Stimulated activated CD4-positive, alpha-beta T cell treated with anti-CD3 and anti-CD28 coated beads, Interleukin-4, amount 100 ng/mL, for 48 hours (primary cell): ENCODE data around the gene ARHGAP26.
A peak's percentile ranks its signal among the peaks of the same experiment; 100 is the strongest.

ENCODE experiments used
- DNase-seq, 2 donors: peaks; one replicate each; pipeline ENCODE4 v3.0.0-alpha.2; 2020; ENCODE audit warnings: low read depth in 2 of 2

Gene ARHGAP26

DNA sequence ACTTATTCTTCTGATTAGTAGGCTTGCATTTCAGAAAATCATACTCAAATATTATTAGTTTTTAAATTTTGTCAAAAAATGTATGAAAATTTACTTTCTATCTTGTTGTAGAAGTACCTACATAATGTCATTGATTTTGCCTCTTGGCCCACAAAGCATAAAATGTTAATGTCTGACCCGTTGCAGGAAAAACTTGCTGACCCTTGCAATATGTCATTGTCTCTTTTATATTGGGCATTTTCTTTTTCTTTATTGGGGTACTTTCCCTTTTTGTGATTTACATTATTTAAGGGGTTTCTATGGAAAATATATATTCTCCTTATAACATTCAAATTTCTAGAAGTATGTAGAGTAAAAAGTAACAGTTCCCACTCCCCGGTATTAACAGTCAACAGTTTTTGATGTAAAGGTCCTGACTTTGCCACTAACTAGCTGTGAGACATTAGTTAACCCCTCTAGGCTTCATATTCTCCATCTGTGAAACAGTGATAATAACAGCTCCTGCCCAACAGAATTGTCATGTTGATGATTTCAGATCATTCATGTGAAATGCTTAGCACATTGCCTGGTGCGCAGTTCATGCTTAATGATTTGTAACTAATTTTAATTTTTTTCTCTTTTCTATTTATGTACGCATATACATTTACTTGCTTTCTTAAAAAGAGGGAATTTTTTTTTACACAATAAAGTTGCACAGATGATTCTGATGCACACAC is 243.2 kb downstream of the ARHGAP26 start:
- no peak for DNase-seq

DNA sequence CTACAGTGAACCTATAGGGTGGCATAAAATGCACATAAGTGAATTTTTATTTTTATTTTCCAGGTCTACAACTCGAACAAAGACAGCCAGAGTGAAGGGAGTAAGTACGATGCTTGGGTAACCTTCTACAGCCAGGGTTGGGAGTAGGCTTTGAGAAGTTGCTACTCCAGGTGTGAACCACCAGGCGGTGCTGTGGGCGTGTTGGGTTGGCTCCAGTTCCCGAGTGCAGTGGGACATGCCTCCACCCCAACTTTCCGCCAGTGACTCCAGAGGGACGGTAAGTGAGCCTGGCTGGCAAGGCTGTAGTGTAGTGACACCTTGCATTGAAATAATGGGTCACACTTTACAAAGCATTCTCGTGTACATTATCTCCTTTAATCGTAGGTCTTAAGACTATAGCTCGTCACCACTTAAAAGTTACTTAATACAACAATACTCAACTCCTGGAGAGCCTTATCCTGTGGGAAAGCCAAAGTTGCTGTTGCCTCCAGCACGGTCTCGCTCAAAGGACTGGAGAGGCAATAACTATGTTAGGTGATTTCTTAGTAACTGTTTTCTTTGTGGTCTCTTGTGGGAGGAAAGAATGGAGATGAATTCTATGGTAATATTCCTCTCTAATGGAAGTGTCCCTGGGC is 244.0 kb downstream of the ARHGAP26 start:
- DNase-seq = peak; percentile 43 to 48

DNA sequence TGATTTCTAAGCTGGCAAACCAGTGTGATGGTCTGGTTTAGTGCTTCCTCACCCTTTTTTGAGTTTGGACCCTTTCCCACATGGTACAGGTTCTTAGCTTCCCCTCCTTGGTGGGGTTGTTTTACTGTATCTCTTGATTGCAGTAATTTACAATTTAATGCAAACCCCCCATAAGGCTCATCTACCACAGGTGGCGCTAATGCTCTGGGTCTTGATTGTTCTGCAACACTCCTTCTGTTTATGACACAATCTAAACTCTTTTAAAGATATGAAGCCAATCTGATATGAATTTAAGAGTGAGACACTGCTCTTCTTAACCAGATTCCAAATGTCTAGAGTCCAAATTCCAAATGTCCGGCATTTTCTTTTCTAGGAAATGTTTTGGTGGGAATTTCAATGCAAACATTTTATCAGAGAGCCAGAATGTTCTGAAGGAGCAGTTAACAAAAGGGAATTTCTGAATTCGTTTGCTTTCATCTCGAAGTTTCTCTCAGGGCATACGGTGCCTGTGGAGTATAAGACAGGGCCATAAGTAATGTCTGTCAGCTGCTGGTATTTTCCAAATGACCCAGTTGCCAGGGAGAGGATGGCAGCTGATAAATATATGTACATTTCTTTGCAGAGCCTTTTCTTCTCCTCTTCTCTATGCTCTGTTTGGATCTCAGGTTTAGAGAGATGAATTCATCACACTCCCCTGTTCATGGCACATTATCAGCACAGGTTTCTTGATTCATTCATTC is 246.8 kb downstream of the ARHGAP26 start:
- peak; percentile 40 to 50 for DNase-seq

- no peak for DNase-seq
Measured at GRCh38 chr5:143017541-143017940, 247.4 kb downstream of the ARHGAP26 start.

GRCh38 chr5:143017992-143018391 is 247.8 kb downstream of the ARHGAP26 start:
- no peak for DNase-seq

- no peak for DNase-seq
Measured at GRCh38 chr5:143019157-143019556, 249.0 kb downstream of the ARHGAP26 start.

DNA sequence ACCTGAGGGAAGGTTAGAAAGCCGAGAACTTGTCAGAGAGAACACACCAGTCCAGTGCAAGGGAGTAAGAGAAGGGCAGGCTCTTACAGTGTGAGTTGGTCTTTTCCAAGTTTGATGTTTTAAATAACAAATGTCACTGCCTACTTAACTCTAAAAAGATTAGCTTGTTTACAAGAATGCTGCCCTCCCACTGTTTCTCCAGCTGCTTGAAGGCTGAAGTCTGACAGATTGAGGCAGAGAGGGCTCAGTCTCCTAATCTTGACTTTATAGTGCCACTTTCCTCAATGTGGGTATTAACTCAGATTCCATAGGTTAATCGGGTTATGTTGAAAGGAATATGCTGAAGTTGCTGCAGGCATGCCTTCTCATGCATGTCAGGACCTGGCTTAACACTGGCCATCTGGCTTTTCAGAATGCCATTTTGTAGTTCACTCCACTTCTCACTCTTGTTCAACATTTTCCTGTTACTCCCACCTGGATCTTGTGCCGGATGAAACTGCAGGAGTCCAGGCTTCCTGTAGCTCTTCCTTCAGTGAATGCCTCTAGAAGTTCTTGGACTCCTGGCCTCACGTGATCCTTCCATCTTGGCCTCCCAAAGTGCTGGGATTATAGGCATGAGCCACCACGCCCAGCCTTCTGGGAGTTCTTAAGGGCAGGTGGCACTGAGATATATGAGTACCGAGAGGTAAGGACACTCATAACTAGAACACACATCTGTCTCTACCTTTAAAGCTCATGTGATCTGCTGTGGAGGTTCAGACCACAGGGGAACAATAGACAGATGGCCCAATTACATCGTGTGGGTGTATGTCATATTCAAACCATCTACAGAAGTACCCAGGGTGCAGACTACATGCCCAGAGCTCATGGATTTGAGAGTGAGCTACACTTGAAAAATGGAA is 249.7 kb downstream of the ARHGAP26 start:
- no peak for DNase-seq

GRCh38 chr5:143021595-143021994 is 251.4 kb downstream of the ARHGAP26 start:
- no peak for DNase-seq

GRCh38 chr5:143023411-143024096 is 253.4 kb downstream of the ARHGAP26 start:
- peak in 1 of 2 donors; percentile 32 for DNase-seq

DNA sequence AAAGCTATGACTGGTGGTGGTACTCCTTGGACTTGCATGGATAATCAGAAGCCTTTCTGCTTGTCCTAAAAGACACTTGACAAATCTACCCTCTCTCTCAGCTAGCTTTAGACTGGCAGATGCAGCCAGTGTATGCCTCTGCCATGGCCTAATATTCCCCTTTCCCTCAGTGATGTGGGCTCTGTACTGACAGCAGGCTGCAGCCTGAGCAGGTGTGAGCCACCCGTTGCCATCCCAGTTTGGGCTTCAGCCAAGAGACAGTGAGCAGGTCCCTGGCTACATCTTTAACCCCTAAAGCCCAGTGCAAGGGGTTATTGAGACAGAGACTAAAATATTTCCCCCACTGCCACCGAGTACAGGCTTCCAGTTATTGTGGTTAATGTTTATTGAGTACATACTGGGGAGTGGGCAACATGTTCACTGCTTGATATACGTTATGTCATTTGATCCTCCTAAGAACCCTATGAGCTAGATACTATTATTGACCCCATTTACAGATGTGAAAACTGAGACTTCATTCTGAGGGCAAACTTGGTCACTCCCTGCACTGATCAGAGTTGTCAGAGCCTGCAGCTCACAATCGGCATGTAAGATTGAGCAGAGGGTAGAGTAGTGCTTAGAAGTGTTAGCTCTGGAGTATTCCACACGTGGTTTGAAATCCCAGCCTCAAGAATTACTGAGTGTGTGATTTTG is 254.2 kb downstream of the ARHGAP26 start:
- DNase-seq = no peak

- no peak for DNase-seq
Measured at GRCh38 chr5:143025376-143025775, 255.2 kb downstream of the ARHGAP26 start.

GRCh38 chr5:143025971-143026370 is 255.8 kb downstream of the ARHGAP26 start:
- no peak for DNase-seq

DNA sequence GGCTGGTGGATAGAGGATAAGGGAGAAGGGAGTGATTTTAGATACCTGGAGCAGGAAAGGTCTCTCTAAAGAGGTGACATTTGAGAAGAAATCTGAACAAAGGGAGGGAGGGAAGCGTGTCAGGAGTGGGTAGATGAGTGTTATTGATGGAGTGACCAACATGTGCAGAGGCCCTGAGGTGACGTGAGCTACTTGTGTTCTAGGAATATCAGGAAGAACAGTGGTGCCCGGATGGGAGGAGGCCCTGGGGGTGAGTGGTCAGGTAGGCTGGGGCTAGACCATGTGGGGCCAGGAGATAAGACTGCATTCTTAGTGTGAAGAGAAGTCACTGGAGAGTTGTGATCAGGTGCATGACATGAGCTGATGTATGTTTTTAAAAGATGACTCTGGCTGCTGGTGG is 256.2 kb downstream of the ARHGAP26 start:
- DNase-seq = no peak

DNA sequence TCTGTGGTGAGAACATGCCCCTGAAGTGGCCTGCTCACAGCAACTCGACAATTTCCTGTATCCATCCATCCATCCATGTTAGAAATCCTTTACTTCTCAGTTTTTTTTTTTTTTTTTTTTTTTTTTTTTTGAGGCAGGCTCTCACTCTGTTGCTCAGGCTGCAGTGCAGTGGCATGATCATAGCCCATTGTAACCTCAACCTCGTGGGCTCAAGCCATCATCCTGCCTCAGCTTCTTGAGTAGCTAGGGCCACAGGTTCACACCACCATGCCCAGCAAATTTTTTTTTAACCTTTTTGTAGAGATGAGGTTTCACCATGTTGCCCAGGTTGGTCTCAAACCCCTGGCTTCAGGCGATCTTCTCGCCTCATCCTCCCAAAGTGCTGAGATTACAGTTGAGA is 259.1 kb downstream of the ARHGAP26 start:
- DNase-seq = no peak

DNA sequence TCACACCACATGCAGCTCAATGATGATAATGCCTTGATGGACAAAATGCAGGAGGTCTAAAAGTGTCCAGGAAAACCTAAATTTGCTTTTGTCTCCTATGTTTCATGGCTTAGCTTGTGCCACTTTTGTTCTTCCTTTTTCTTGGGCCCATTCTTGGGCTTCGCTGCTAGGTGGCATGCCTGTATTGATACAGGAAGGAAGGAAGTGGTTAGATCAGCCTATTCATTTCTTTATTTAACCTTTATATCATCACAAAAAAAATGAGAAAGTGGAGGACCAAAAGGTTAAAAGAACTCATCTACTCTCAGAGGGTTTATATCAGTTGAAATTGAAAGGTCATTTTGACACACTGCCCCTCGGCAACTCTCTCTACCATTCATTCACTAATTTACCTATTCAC is 260.2 kb downstream of the ARHGAP26 start:
- DNase-seq = no peak

DNA sequence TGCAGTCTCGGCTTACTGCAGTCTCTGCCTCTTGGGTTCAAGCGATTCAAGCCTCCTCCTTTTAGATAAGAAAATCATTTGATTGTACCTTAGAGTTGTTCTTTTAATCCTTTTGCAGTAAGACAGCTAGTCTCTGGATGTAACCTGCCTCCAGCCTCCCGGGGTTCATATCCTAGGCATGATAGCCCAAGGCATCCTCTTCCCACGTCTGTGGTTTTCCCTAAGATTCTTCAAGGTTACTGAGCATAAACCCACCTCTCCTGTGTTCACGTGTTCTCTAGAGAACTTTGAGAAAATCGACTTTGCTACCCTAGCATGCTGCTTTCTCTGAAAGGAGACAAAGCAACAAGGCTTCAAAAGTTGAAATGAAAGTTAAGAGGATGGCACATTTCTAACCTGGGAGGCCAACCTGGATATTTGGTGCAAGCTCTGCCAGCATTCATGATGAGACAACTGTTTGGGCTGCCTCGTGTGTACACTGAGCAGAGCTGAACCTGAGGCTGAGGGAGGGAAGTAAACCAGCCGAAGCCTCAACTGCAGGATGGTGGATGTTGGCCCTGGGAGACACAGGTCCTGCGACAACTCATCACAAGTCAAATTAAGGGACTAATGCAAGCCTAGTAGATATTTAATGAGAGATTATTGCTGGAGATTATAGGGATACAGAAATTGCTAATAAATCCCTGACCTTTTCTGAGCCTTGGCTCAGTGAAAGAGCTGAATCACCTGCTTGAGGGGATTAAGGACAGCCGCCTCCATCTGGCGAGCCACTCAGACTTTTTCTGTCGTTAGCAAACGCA is 261.8 kb downstream of the ARHGAP26 start:
- no peak for DNase-seq

DNA sequence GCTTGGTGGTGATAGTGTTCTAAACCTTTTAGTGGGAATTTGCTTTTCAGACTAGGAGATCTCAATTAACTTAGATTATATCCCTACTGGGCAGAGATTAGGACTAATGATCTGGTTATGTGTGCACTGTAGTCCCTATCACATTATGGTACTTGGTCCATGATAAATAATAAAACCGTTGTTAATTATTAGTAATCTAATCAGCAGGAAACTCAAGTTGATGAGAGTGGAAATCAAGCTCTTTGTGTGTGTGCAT is 262.3 kb downstream of the ARHGAP26 start:
- no peak for DNase-seq

DNA sequence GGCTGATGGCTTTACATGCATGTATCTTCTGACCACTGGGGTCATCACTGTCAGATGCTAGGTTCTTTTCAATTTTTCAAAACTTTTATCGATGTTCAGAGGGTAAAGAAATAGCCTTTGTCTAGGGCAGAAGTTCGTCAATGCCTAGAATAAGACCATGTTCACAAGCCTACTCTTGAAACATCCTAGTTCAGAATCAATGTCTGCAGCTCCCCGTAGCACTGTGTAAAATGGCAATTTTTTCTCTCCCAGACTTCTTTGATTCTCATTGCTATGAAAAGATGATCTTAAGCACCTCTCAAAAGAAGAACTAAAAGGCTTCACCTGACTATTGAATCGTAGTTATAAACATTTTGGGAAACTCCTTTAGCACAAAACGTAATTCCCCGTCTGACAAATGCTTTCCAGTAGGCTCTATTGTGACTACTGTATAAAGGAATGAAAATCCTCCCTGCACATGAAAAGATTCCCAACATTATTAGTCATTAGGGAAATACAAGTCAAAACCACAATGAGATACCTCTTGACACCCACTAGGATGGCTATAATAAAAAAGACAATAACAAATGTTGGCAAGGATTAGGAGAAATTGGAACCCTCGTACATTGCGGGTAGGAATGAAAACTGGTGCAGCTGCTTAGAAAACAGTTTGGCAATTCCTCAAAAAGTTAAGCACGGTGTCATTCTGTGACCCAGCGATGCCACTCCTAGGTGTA is 263.5 kb downstream of the ARHGAP26 start:
- DNase-seq = no peak

GRCh38 chr5:143036146-143036927 is 266.2 kb downstream of the ARHGAP26 start:
- DNase-seq = no peak
